ENCODE results near the gene FMN1.

FMN1 gene

GRCh38 chr15:33009603-33010002, 184.9 kb downstream of the FMN1 start:
- no peaks in the 10 kb centered on the region for H3K36me3 Mint-ChIP-seq
- H3K4me3 Mint-ChIP-seq = no peak overlapping the region
- peaks cover 12% of the 10 kb centered on the region for H3K4me1 Mint-ChIP-seq (ENCODE audit: low read depth)
- peaks cover 17% of the 10 kb centered on the region for H3K27me3 Mint-ChIP-seq
- H3K27ac Mint-ChIP-seq = no peak overlapping the region
- no peaks in the 10 kb centered on the region for H3K9me3 Mint-ChIP-seq (ENCODE audit: low read depth)

GRCh38 chr15:33009026-33009425, 185.5 kb downstream of the FMN1 start:
- no peak overlapping the region for H3K27ac Mint-ChIP-seq
- no peaks in the 10 kb centered on the region for H3K36me3 Mint-ChIP-seq
- peaks cover 19% of the 10 kb centered on the region for H3K27me3 Mint-ChIP-seq
- H3K4me3 Mint-ChIP-seq = no peak overlapping the region
- no peaks in the 10 kb centered on the region for H3K9me3 Mint-ChIP-seq (ENCODE audit: low read depth)
- H3K4me1 Mint-ChIP-seq (ENCODE audit: low read depth) = peaks cover 12% of the 10 kb centered on the region

GRCh38 chr15:33008284-33008995, 186.1 kb downstream of the FMN1 start:
- Mint-ChIP-seq H3K9me3 (ENCODE audit: low read depth) (no peaks in the 10 kb centered on the region), H3K27me3 (peaks cover 19% of the 10 kb centered on the region), H3K27ac (no peak overlapping the region), H3K36me3 (no peaks in the 10 kb centered on the region), H3K4me1 (ENCODE audit: low read depth) (peaks cover 12% of the 10 kb centered on the region), H3K4me3 (no peak overlapping the region)

- H3K27me3 Mint-ChIP-seq = peaks cover 19% of the 10 kb centered on the region
- no peaks in the 10 kb centered on the region for H3K9me3 Mint-ChIP-seq (ENCODE audit: low read depth)
- no peak overlapping the region for H3K27ac Mint-ChIP-seq
- no peak overlapping the region for H3K4me3 Mint-ChIP-seq
- H3K36me3 Mint-ChIP-seq = no peaks in the 10 kb centered on the region
- H3K4me1 Mint-ChIP-seq (ENCODE audit: low read depth) = peaks cover 12% of the 10 kb centered on the region
Measured at GRCh38 chr15:33007303-33007855, 187.1 kb downstream of the FMN1 start.

- Mint-ChIP-seq H3K9me3 (ENCODE audit: low read depth) (no peaks in the 10 kb centered on the region), H3K36me3 (no peaks in the 10 kb centered on the region), H3K27ac (no peak overlapping the region), H3K4me3 (no peak overlapping the region), H3K27me3 (peaks cover 19% of the 10 kb centered on the region), H3K4me1 (ENCODE audit: low read depth) (peaks cover 12% of the 10 kb centered on the region)
Measured at GRCh38 chr15:33005582-33005981, 188.9 kb downstream of the FMN1 start.

GRCh38 chr15:33001926-33002325, 192.6 kb downstream of the FMN1 start:
- H3K27me3 Mint-ChIP-seq = peaks cover 14% of the 10 kb centered on the region
- H3K27ac Mint-ChIP-seq = no peak overlapping the region
- no peaks in the 10 kb centered on the region for H3K4me1 Mint-ChIP-seq (ENCODE audit: low read depth)
- no peaks in the 10 kb centered on the region for H3K9me3 Mint-ChIP-seq (ENCODE audit: low read depth)
- H3K36me3 Mint-ChIP-seq = no peaks in the 10 kb centered on the region
- no peak overlapping the region for H3K4me3 Mint-ChIP-seq

GRCh38 chr15:32998979-32999672, 195.4 kb downstream of the FMN1 start:
- Mint-ChIP-seq H3K36me3 (no peaks in the 10 kb centered on the region), H3K27ac (no peak overlapping the region), H3K27me3 (peaks cover 10% of the 10 kb centered on the region)

GRCh38 chr15:32998182-32998581, 196.3 kb downstream of the FMN1 start:
- Mint-ChIP-seq H3K27me3 (peaks cover 10% of the 10 kb centered on the region), H3K27ac (no peak overlapping the region), H3K36me3 (no peaks in the 10 kb centered on the region), H3K9me3 (ENCODE audit: low read depth) (no peaks in the 10 kb centered on the region), H3K4me1 (ENCODE audit: low read depth) (no peaks in the 10 kb centered on the region), H3K4me3 (no peak overlapping the region)

More at GRCh38 chr15:32998979-32999672, 195.4 kb downstream of the FMN1 start:
- Mint-ChIP-seq H3K9me3 (ENCODE audit: low read depth) (no peaks in the 10 kb centered on the region), H3K4me1 (ENCODE audit: low read depth) (no peaks in the 10 kb centered on the region), H3K4me3 (no peak overlapping the region)

- Mint-ChIP-seq H3K4me1 (ENCODE audit: low read depth) (no peaks in the 10 kb centered on the region), H3K9me3 (ENCODE audit: low read depth) (no peaks in the 10 kb centered on the region), H3K36me3 (no peaks in the 10 kb centered on the region), H3K27me3 (peaks cover 10% of the 10 kb centered on the region), H3K27ac (no peak overlapping the region), H3K4me3 (no peak overlapping the region)
Measured at GRCh38 chr15:32994810-32995424, 199.6 kb downstream of the FMN1 start.

GRCh38 chr15:32993285-32993684, 201.2 kb downstream of the FMN1 start:
- no peaks in the 10 kb centered on the region for H3K36me3 Mint-ChIP-seq
- H3K27ac Mint-ChIP-seq = no peak overlapping the region
- H3K4me1 Mint-ChIP-seq (ENCODE audit: low read depth) = no peaks in the 10 kb centered on the region
- peaks cover 10% of the 10 kb centered on the region for H3K27me3 Mint-ChIP-seq
- no peak overlapping the region for H3K4me3 Mint-ChIP-seq
- H3K9me3 Mint-ChIP-seq (ENCODE audit: low read depth) = no peaks in the 10 kb centered on the region

- no peak overlapping the region for H3K27ac Mint-ChIP-seq
- peaks cover 4% of the 10 kb centered on the region for H3K27me3 Mint-ChIP-seq
- no peaks in the 10 kb centered on the region for H3K4me1 Mint-ChIP-seq (ENCODE audit: low read depth)
- H3K9me3 Mint-ChIP-seq (ENCODE audit: low read depth) = no peaks in the 10 kb centered on the region
- H3K4me3 Mint-ChIP-seq = no peak overlapping the region
- H3K36me3 Mint-ChIP-seq = no peaks in the 10 kb centered on the region
Measured at GRCh38 chr15:32991619-32992111, 202.8 kb downstream of the FMN1 start.

GRCh38 chr15:32990071-32990470, 204.4 kb downstream of the FMN1 start:
- H3K27me3 Mint-ChIP-seq = peaks cover 4% of the 10 kb centered on the region
- H3K4me1 Mint-ChIP-seq (ENCODE audit: low read depth) = no peaks in the 10 kb centered on the region
- no peaks in the 10 kb centered on the region for H3K36me3 Mint-ChIP-seq
- no peak overlapping the region for H3K4me3 Mint-ChIP-seq
- no peak overlapping the region for H3K27ac Mint-ChIP-seq
- H3K9me3 Mint-ChIP-seq (ENCODE audit: low read depth) = no peaks in the 10 kb centered on the region

- H3K36me3 Mint-ChIP-seq = no peaks in the 10 kb centered on the region
- H3K27ac Mint-ChIP-seq = no peak overlapping the region
- no peaks in the 10 kb centered on the region for H3K4me1 Mint-ChIP-seq (ENCODE audit: low read depth)
- H3K27me3 Mint-ChIP-seq = peaks cover 4% of the 10 kb centered on the region
- no peaks in the 10 kb centered on the region for H3K9me3 Mint-ChIP-seq (ENCODE audit: low read depth)
- H3K4me3 Mint-ChIP-seq = no peak overlapping the region
Measured at GRCh38 chr15:32987067-32987466, 207.4 kb downstream of the FMN1 start.

GRCh38 chr15:32986147-32986546, 208.4 kb downstream of the FMN1 start:
- Mint-ChIP-seq H3K4me1 (ENCODE audit: low read depth) (no peaks in the 10 kb centered on the region), H3K27ac (no peak overlapping the region), H3K27me3 (peaks cover 4% of the 10 kb centered on the region), H3K4me3 (no peak overlapping the region), H3K9me3 (ENCODE audit: low read depth) (no peaks in the 10 kb centered on the region), H3K36me3 (no peaks in the 10 kb centered on the region)

GRCh38 chr15:32983679-32984078, 210.8 kb downstream of the FMN1 start:
- Mint-ChIP-seq H3K36me3 (no peaks in the 10 kb centered on the region), H3K9me3 (ENCODE audit: low read depth) (no peaks in the 10 kb centered on the region), H3K27ac (no peak overlapping the region), H3K27me3 (peaks cover 8% of the 10 kb centered on the region), H3K4me3 (no peak overlapping the region), H3K4me1 (ENCODE audit: low read depth) (no peaks in the 10 kb centered on the region)

Data from activated naive CD8-positive, alpha-beta T cell (primary cell).